H1 (cell line): Measurements from ENCODE around the gene ASCL5. TPM values are rescaled to one million over a fixed set of nuclear protein-coding genes. Genes with fewer than 3 reads are reported as not detected.

Source experiments
- CTCF ChIA-PET: fragments of 300-600 bp; sonication (Branson Sonifier 250); formaldehyde crosslinking; loops from one replicate; lab custom pipeline; 2021; ENCODE audit not compliant: partially characterized antibody; lab: Charles Lee
- POLR2A ChIA-PET: fragments of 300-600 bp; sonication (Branson Sonifier 250); formaldehyde crosslinking; loops from one replicate; lab custom pipeline; 2021; ENCODE audit warnings: inconsistent platforms; ENCODE audit not compliant: partially characterized antibody; lab: Charles Lee
- DNase-seq, 2 experiments: peaks; one replicate each; pipeline versions ENCODE4 v3.0.0 to v3.0.0-alpha.2; 2010 to 2022; ENCODE audit warnings: low spot score in 2 of 2, low read depth in 1 of 2, mixed read lengths in 1 of 2
- FAIRE-seq: peaks from 2 replicates; lab custom pipeline; 2011; peaks lifted over from hg19 to GRCh38; lab: Jason Lieb, UNC
- H2AFZ ChIP-seq: 2 replicates; pipeline ENCODE4 v1.8.1; 2012; ENCODE audit warnings: low read length, inconsistent platforms
- H2AK5ac ChIP-seq: 2 replicates; pipeline ENCODE4 v1.6.1; 2013; ENCODE audit warnings: low read depth, low read length
- H2BK120ac ChIP-seq: replicated peaks from 2 replicates; pipeline ENCODE3; 2013; ENCODE audit warnings: low read depth, low read length, inconsistent platforms
- H2BK12ac ChIP-seq: 2 replicates; pipeline ENCODE4 v1.6.1; 2013; ENCODE audit warnings: low read depth, low read length
- H2BK15ac ChIP-seq: 2 replicates; pipeline ENCODE4 v1.6.1; 2013; ENCODE audit warnings: low read length
- H2BK20ac ChIP-seq: 2 replicates; pipeline ENCODE4 v1.6.1; 2013; ENCODE audit warnings: low read length
- H2BK5ac ChIP-seq: 2 replicates; pipeline ENCODE4 v1.6.1; 2013; ENCODE audit warnings: low read depth, low read length
- H3K14ac ChIP-seq: 2 replicates; pipeline ENCODE4 v1.6.1; 2013; ENCODE audit warnings: inconsistent platforms; ENCODE audit not compliant: insufficient read length
- H3K18ac ChIP-seq: 2 replicates; pipeline ENCODE4 v1.6.1; 2013; ENCODE audit warnings: low read length; ENCODE audit errors: extremely low read depth
- H3K23ac ChIP-seq: 2 replicates; pipeline ENCODE4 v1.6.1; 2013; ENCODE audit warnings: inconsistent platforms; ENCODE audit not compliant: insufficient read length
- H3K23me2 ChIP-seq: 2 replicates; pipeline ENCODE4 v1.6.1; 2013; ENCODE audit warnings: low read depth, low read length
- H3K27ac ChIP-seq: 2 replicates; pipeline ENCODE4 v1.6.1; 2011; ENCODE audit warnings: low read depth, low read length, inconsistent platforms
- H3K27me3 ChIP-seq, 4 experiments: replicated peaks in 1 of 4; 1 replicate in 1 of 4; 2 replicates in 3 of 4; pipeline versions ENCODE4 v1.6.1 to v1.8.1; 2011 to 2013; ENCODE audit warnings: low read length in 3 of 4, mild to moderate bottlenecking in 3 of 4, inconsistent platforms in 2 of 4, mixed read lengths in 2 of 4, moderate library complexity in 1 of 4; ENCODE audit not compliant: control insufficient read depth in 3 of 4, insufficient read depth in 3 of 4; ENCODE audit errors: extremely low read depth in 1 of 4
- H3K36me3 ChIP-seq, 4 experiments: 2 replicates each; pipeline versions ENCODE4 v1.6.1 to v1.8.1; 2011 to 2013; ENCODE audit warnings: mild to moderate bottlenecking in 4 of 4, low read length in 3 of 4, moderate library complexity in 2 of 4, control low read depth in 1 of 4, inconsistent platforms in 1 of 4; ENCODE audit not compliant: insufficient read depth in 4 of 4, control insufficient read depth in 2 of 4
- H3K4ac ChIP-seq: replicated peaks from 2 replicates; pipeline ENCODE3; 2013; ENCODE audit warnings: low read length, low read depth, mixed read lengths, inconsistent platforms; ENCODE audit not compliant: insufficient read length
- H3K4me1 ChIP-seq, 4 experiments: replicated peaks in 1 of 4; 1 replicate in 1 of 4; 2 replicates in 3 of 4; pipeline versions ENCODE4 v1.6.1 to v1.8.1; 2011 to 2013; ENCODE audit warnings: low read length in 3 of 4, inconsistent platforms in 2 of 4, mixed read lengths in 1 of 4; ENCODE audit not compliant: insufficient read depth in 4 of 4, control insufficient read depth in 3 of 4
- H3K4me2 ChIP-seq, 2 experiments: 2 replicates each; pipeline versions ENCODE4 v1.6.1 to v1.8.1; 2011 to 2013; ENCODE audit warnings: low read depth in 2 of 2, low read length in 2 of 2, control low read depth in 1 of 2, inconsistent platforms in 1 of 2, mild to moderate bottlenecking in 1 of 2; ENCODE audit not compliant: insufficient read depth in 1 of 2
- H3K4me3 ChIP-seq, 4 experiments: fragments of 200-600, 300-600 bp in 1 of 4; sonication (generic), shearing (Covaris generic), sonication (Bioruptor Twin) in 1 of 4; 2 replicates each; pipeline versions ENCODE4 v1.5.1 to v1.8.1; 2011 to 2016; ENCODE audit warnings: low read length in 4 of 4, low read depth in 3 of 4, control low read depth in 2 of 4, inconsistent platforms in 2 of 4, mild to moderate bottlenecking in 2 of 4, mixed read lengths in 1 of 4, moderate library complexity in 1 of 4; ENCODE audit not compliant: insufficient read depth in 2 of 4; ENCODE audit errors: extremely low read depth in 1 of 4
- H3K56ac ChIP-seq: replicated peaks from 2 replicates; pipeline ENCODE3; 2013; ENCODE audit warnings: low read depth, mild to moderate bottlenecking, mixed read lengths, low read length, inconsistent platforms; ENCODE audit not compliant: insufficient read length
- H3K79me1 ChIP-seq: 2 replicates; pipeline ENCODE4 v1.6.1; 2013; ENCODE audit warnings: low read depth, low read length, control low read depth
- H3K79me2 ChIP-seq, 2 experiments: 2 replicates each; pipeline versions ENCODE4 v1.6.1 to v1.8.1; 2012 to 2013; ENCODE audit warnings: low read length in 2 of 2, mild to moderate bottlenecking in 2 of 2, inconsistent platforms in 1 of 2; ENCODE audit not compliant: insufficient read depth in 2 of 2, control insufficient read depth in 1 of 2
- H3K9ac ChIP-seq, 4 experiments: replicated peaks in 1 of 4; 1 replicate in 1 of 4; 2 replicates in 3 of 4; pipeline versions ENCODE4 v1.6.1 to v1.8.1; 2011 to 2013; ENCODE audit warnings: low read depth in 3 of 4, low read length in 3 of 4, control low read depth in 2 of 4, mild to moderate bottlenecking in 2 of 4, moderate library complexity in 2 of 4, inconsistent platforms in 1 of 4; ENCODE audit errors: extremely low read depth in 1 of 4
- H3K9me3 ChIP-seq, 2 experiments: 2 replicates each; pipeline versions ENCODE4 v1.6.1 to v1.8.1; 2012 to 2013; ENCODE audit warnings: mild to moderate bottlenecking in 2 of 2, moderate library complexity in 2 of 2, control low read depth in 1 of 2, inconsistent platforms in 1 of 2, low read depth in 1 of 2, low read length in 1 of 2, mixed read lengths in 1 of 2; ENCODE audit not compliant: insufficient read depth in 2 of 2
- H4K20me1 ChIP-seq, 2 experiments: replicated peaks in 1 of 2; 2 replicates each; pipeline versions ENCODE3 to v1.8.1; 2011 to 2013; ENCODE audit warnings: inconsistent platforms in 2 of 2, low read length in 2 of 2, mild to moderate bottlenecking in 1 of 2; ENCODE audit not compliant: insufficient read depth in 2 of 2, control insufficient read depth in 1 of 2
- H4K5ac ChIP-seq: 2 replicates; pipeline ENCODE4 v1.6.1; 2013; ENCODE audit warnings: low read length, low read depth, mixed read lengths, inconsistent platforms; ENCODE audit not compliant: insufficient read length
- H4K8ac ChIP-seq: 2 replicates; pipeline ENCODE4 v1.8.0; 2013; ENCODE audit warnings: mild to moderate bottlenecking, moderate library complexity, low read length, inconsistent platforms; ENCODE audit not compliant: insufficient read depth; ENCODE audit errors: extremely low read depth
- H4K91ac ChIP-seq: replicated peaks from 2 replicates; pipeline ENCODE3; 2013; ENCODE audit warnings: low read length, mixed read lengths, inconsistent platforms; ENCODE audit not compliant: insufficient read length
- ASH2L ChIP-seq: fragments of 200-600, 300-600 bp; sonication (generic); IDR thresholded peaks from one replicate; pipeline ENCODE4 v1.7.1; 2017; ENCODE audit warnings: low read length
- ATF3 ChIP-seq: IDR thresholded peaks from 2 replicates; pipeline ENCODE4 v1.6.1; 2011; ENCODE audit warnings: low read depth, mild to moderate bottlenecking, low read length; ENCODE audit not compliant: insufficient read depth
- BACH1 ChIP-seq: IDR thresholded peaks from 2 replicates; pipeline ENCODE4 v1.6.1; 2012; ENCODE audit warnings: low read length, improper control_type of control experiment
- CBX8 ChIP-seq: fragments of 300-800, 300-1000 bp; sonication (generic); IDR thresholded peaks from 2 replicates; pipeline ENCODE4 v1.7.1; 2016; ENCODE audit warnings: low read depth, low read length, borderline replicate concordance
- CTBP2 ChIP-seq: IDR thresholded peaks from 2 replicates; pipeline ENCODE4 v1.7.0; 2011; ENCODE audit warnings: borderline replicate concordance, mild to moderate bottlenecking, moderate library complexity, mixed read lengths, low read length; ENCODE audit not compliant: insufficient read depth, insufficient read length
- RBBP5 ChIP-seq: IDR thresholded peaks from 2 replicates; pipeline ENCODE4 v1.7.1; 2012; ENCODE audit warnings: low read depth, mild to moderate bottlenecking, inconsistent platforms, low read length, moderate library complexity, borderline replicate concordance
- RXRA ChIP-seq: IDR thresholded peaks from 2 replicates; pipeline ENCODE4 v1.6.1; 2011; ENCODE audit warnings: low read depth, mild to moderate bottlenecking, low read length, moderate library complexity; ENCODE audit not compliant: insufficient read depth
- SIRT6 ChIP-seq: IDR thresholded peaks from one replicate; pipeline ENCODE4 v1.7.1; 2012; ENCODE audit warnings: low read length, inconsistent platforms
- SP2 ChIP-seq: IDR thresholded peaks from 2 replicates; pipeline ENCODE4 v1.6.1; 2012; ENCODE audit warnings: mild to moderate bottlenecking, low read length, inconsistent platforms
- TAF7 ChIP-seq: optimal IDR thresholded peaks from 2 replicates; pipeline ENCODE3; 2011; ENCODE audit warnings: low read depth, mild to moderate bottlenecking, inconsistent platforms, low read length, moderate library complexity, borderline replicate concordance
- USF2 ChIP-seq: IDR thresholded peaks from 2 replicates; pipeline ENCODE4 v1.6.1; 2011; ENCODE audit warnings: low read length, improper control_type of control experiment
- ZNF274 ChIP-seq: IDR thresholded peaks from 2 replicates; pipeline ENCODE4 v1.7.0; 2012; ENCODE audit warnings: low read length, borderline replicate concordance; ENCODE audit errors: extremely low read depth
- WGBS, 2 experiments: shearing (Covaris generic) in 1 of 2; methylation state at CpG; one replicate each; pipeline versions ENCODE4 v1.1.6 to v1.1.7; 2013 to 2015; ENCODE audit warnings: low lambda C conversion rate in 2 of 2, mixed read lengths in 2 of 2, inconsistent platforms in 1 of 2, low coverage in 1 of 2, missing lambda C conversion rate in 1 of 2; ENCODE audit not compliant: insufficient replicate concordance in 2 of 2, insufficient coverage in 1 of 2, insufficient read length in 1 of 2; ENCODE audit errors: extremely low coverage in 1 of 2, missing lambda C conversion rate in 1 of 2; 5-methylcytosine and 5-hydroxymethylcytosine counted together
- polyA plus RNA-seq, 7 experiments: library from polyadenylated mRNA; depleted of rRNA in 3 of 7; stranded (reverse) in 5 of 7; unstranded in 2 of 7; fragments of >200 nt in 5 of 7; fragments of 200-250 nt in 2 of 7; gene quantifications; 1 replicate in 5 of 7; 2 replicates in 1 of 7; 4 replicates in 1 of 7; pipeline versions ENCODE4 v1.2.1 to v1.2.3, GENCODE V29; 2011 to 2013; ENCODE audit warnings: missing spikeins in 2 of 7, mixed read lengths in 2 of 7
- total RNA-seq: library from RNA; stranded (reverse); fragmentation: NEBNext Ultra II Directional; extraction: Animal tissue kit (Norgen Biotek cat#: 25700); gene quantifications from 2 replicates; pipeline ENCODE4 v1.2.1, GENCODE V29; 2021

The ASCL5 gene
- total and polyA plus RNA-seq, 2 of the 8 experiments (the other 6 are each of a cell fraction or from before 2014, with no cell fraction given): 0.29 to 0.41 TPM

GRCh38 chr1:201157949-201158348, 31.0 kb upstream of the ASCL5 start:
- H2AFZ ChIP-seq: no peak overlapping the region
- H2BK15ac ChIP-seq: no peak overlapping the region
- no peak overlapping the region for H2BK12ac ChIP-seq
- DNase-seq (no peak), FAIRE-seq (no peak)
- ChIA-PET POLR2A (interaction anchor here (2.0 to 11.8 kb wide), 2 partner anchors 9 to 11 kb away, joined by 6 to 105 read pairs; no protein-coding TSS in a partner anchor), CTCF (interaction anchor here (0.6 to 2.2 kb wide), 5 partner anchors 9 to 27 kb away, joined by 3 to 8 read pairs (median 4); no protein-coding TSS in a partner anchor)
- H3K18ac ChIP-seq: no peak overlapping the region
- H3K23me2 ChIP-seq: peaks cover 6% of the 10 kb centered on the region; the same call in 1 of the 2 replicates
- H3K9ac ChIP-seq: no peak overlapping the region
- no peak overlapping the region for H3K23ac ChIP-seq
- no peak overlapping the region for H3K4me3 ChIP-seq
- WGBS, 2 experiments: 81% methylated on average over 2 of the region's 2 CpGs; no CpG with 5 or more reads in 1 of the 2 experiments
- no peak overlapping the region for H4K8ac ChIP-seq
- no peak overlapping the region for H4K91ac ChIP-seq
- peaks cover 0 to 10% of the 10 kb centered on the region in 2 experiments; a peak in 3 of 4 replicates for H3K79me2 ChIP-seq
- H2BK120ac ChIP-seq: no peak overlapping the region
- H3K14ac ChIP-seq: no peak overlapping the region
- no peaks in the 10 kb centered on the region for H4K20me1 ChIP-seq
- H3K36me3 ChIP-seq: no peaks in the 10 kb centered on the region; a peak in 1 of 8 replicates
- H2BK20ac ChIP-seq: no peak overlapping the region
- peaks cover 4% of the 10 kb centered on the region; the same call in 1 of the 2 replicates for H3K79me1 ChIP-seq
- H3K4ac ChIP-seq: no peak overlapping the region
- no peak overlapping the region for H3K56ac ChIP-seq
- H3K4me2 ChIP-seq: no peak overlapping the region
- no peaks in the 10 kb centered on the region; a peak in 1 of 7 replicates for H3K27me3 ChIP-seq
- no peak overlapping the region for H2AK5ac ChIP-seq
- no peak overlapping the region for H4K5ac ChIP-seq
- no peak overlapping the region for H2BK5ac ChIP-seq
- no peak overlapping the region for H3K27ac ChIP-seq
- H3K4me1 ChIP-seq: peaks cover 0 to 13% (median 7%) of the 10 kb centered on the region in 4 experiments; a peak in 6 of 7 replicates
- no peaks in the 10 kb centered on the region for H3K9me3 ChIP-seq
- TF ChIP-seq CTBP2: no peak
- TF ChIP-seq RBBP5: no peak
- TF ChIP-seq USF2: no peak
- TF ChIP-seq BACH1: no peak
- TF ChIP-seq ZNF274: no peak
- no peak for TF ChIP-seq SP2
- no peak for TF ChIP-seq ASH2L
- TF ChIP-seq ATF3: no peak
- no peak for TF ChIP-seq TAF7
- no peak for TF ChIP-seq RXRA
- TF ChIP-seq CBX8: no peak
- no peak for TF ChIP-seq SIRT6
